Hematopoietic multipotent progenitor cell (in vitro differentiated cells): ENCODE measurements around the gene PIWIL4. TPM values are rescaled to one million over a fixed set of nuclear protein-coding genes. Genes with fewer than 3 reads are reported as not detected.
"Not testable (repeated sequence)": the region's sequence is repeated elsewhere in the genome, so short reads cannot be mapped to it uniquely, and the experiment has no call there.

Experiments used
- DNase-seq, 3 donors: peaks; one replicate each; pipeline ENCODE4 v3.0.0-alpha.2; 2011 to 2015; ENCODE audit warnings: low read depth in 2 of 3, low spot score in 2 of 3
- total RNA-seq: library from RNA; depleted of rRNA; stranded (reverse); fragments of >200 nt; gene quantifications from one replicate; pipeline ENCODE4 v1.2.3, GENCODE V29; 2012

Gene PIWIL4
- total RNA-seq, 1 donor = 3.5 TPM

- DNase-seq = peak in 1 of 3 donors; percentile 28
Observed at GRCh38 chr11:94630221-94630620, 63.1 kb downstream of the PIWIL4 start.

GRCh38 chr11:94632356-94632755 lies 65.2 kb downstream of the PIWIL4 start:
- no peak for DNase-seq

GRCh38 chr11:94635072-94635471 lies 67.9 kb downstream of the PIWIL4 start:
- DNase-seq = no peak

GRCh38 chr11:94636388-94636949 lies 69.3 kb downstream of the PIWIL4 start:
- no peak for DNase-seq

- no peak for DNase-seq
Observed at GRCh38 chr11:94638301-94638901, 71.2 kb downstream of the PIWIL4 start.

GRCh38 chr11:94638902-94639373 lies 71.8 kb downstream of the PIWIL4 start:
- peak in 1 of 3 donors; percentile 48 for DNase-seq

- no peak for DNase-seq
Observed at GRCh38 chr11:94639901-94640721, 72.9 kb downstream of the PIWIL4 start.

GRCh38 chr11:94641167-94641761 lies 74.1 kb downstream of the PIWIL4 start:
- DNase-seq = no peak

GRCh38 chr11:94643186-94643585 lies 76.0 kb downstream of the PIWIL4 start:
- DNase-seq = not testable (repeated sequence)

- no peak for DNase-seq
Observed at GRCh38 chr11:94647926-94648325, 80.8 kb downstream of the PIWIL4 start.

- DNase-seq = no peak
Observed at GRCh38 chr11:94648789-94649188, 81.6 kb downstream of the PIWIL4 start.

- DNase-seq = no peak
Observed at GRCh38 chr11:94649254-94649653, 82.1 kb downstream of the PIWIL4 start.

- DNase-seq = no peak
Observed at GRCh38 chr11:94649964-94650623, 82.9 kb downstream of the PIWIL4 start.

- DNase-seq = no peak
Observed at GRCh38 chr11:94650756-94651155, 83.6 kb downstream of the PIWIL4 start.

- no peak for DNase-seq
Observed at GRCh38 chr11:94652735-94653284, 85.6 kb downstream of the PIWIL4 start.

GRCh38 chr11:94653561-94653960 lies 86.4 kb downstream of the PIWIL4 start:
- DNase-seq = no peak

- DNase-seq = no peak
Observed at GRCh38 chr11:94654201-94654600, 87.0 kb downstream of the PIWIL4 start.

GRCh38 chr11:94655291-94655690 lies 88.1 kb downstream of the PIWIL4 start:
- no peak for DNase-seq

GRCh38 chr11:94655956-94656355 lies 88.8 kb downstream of the PIWIL4 start:
- no peak for DNase-seq

GRCh38 chr11:94656968-94657367 lies 89.8 kb downstream of the PIWIL4 start:
- DNase-seq = no peak

- no peak for DNase-seq
Observed at GRCh38 chr11:94657629-94658028, 90.5 kb downstream of the PIWIL4 start.
